IgD-negative memory B cell (primary cell): ENCODE results near the gene OLFM4. TPM values are rescaled to one million over a fixed set of nuclear protein-coding genes. Genes with fewer than 3 reads are reported as not detected.

Source experiments
- H3K27ac Mint-ChIP-seq, 3 donors: one replicate each; pipeline ENCODE4 v1.8.0; 2020 to 2022; ENCODE audit warnings: mild to moderate bottlenecking in 3 of 3, mixed read lengths in 3 of 3, moderate library complexity in 1 of 3
- H3K27me3 Mint-ChIP-seq: one replicate; pipeline ENCODE4 v1.8.0; 2021; ENCODE audit warnings: mixed read lengths
- H3K36me3 Mint-ChIP-seq: one replicate; pipeline ENCODE4 v1.8.0; 2020; ENCODE audit warnings: mild to moderate bottlenecking, mixed read lengths
- H3K4me1 Mint-ChIP-seq, 3 donors: one replicate each; pipeline ENCODE4 v1.8.0; 2020 to 2022; ENCODE audit warnings: mixed read lengths in 3 of 3, mild to moderate bottlenecking in 1 of 3
- H3K4me3 Mint-ChIP-seq, 4 donors: one replicate each; pipeline ENCODE4 v1.8.0; 2020 to 2022; ENCODE audit warnings: mild to moderate bottlenecking in 4 of 4, mixed read lengths in 4 of 4, moderate library complexity in 3 of 4
- H3K9me3 Mint-ChIP-seq, 3 donors: one replicate each; pipeline ENCODE4 v1.8.0; 2020 to 2021; ENCODE audit warnings: mixed read lengths in 3 of 3, mild to moderate bottlenecking in 1 of 3
- polyA plus RNA-seq: library from polyadenylated mRNA; unstranded; fragments of 300-500 nt; fragmentation: Illumina TruSeq; gene quantifications from one replicate; pipeline ENCODE4 v1.2.3, GENCODE V29; 2021

Gene OLFM4, protein sequence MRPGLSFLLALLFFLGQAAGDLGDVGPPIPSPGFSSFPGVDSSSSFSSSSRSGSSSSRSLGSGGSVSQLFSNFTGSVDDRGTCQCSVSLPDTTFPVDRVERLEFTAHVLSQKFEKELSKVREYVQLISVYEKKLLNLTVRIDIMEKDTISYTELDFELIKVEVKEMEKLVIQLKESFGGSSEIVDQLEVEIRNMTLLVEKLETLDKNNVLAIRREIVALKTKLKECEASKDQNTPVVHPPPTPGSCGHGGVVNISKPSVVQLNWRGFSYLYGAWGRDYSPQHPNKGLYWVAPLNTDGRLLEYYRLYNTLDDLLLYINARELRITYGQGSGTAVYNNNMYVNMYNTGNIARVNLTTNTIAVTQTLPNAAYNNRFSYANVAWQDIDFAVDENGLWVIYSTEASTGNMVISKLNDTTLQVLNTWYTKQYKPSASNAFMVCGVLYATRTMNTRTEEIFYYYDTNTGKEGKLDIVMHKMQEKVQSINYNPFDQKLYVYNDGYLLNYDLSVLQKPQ
- not detected for polyA plus RNA-seq

DNA sequence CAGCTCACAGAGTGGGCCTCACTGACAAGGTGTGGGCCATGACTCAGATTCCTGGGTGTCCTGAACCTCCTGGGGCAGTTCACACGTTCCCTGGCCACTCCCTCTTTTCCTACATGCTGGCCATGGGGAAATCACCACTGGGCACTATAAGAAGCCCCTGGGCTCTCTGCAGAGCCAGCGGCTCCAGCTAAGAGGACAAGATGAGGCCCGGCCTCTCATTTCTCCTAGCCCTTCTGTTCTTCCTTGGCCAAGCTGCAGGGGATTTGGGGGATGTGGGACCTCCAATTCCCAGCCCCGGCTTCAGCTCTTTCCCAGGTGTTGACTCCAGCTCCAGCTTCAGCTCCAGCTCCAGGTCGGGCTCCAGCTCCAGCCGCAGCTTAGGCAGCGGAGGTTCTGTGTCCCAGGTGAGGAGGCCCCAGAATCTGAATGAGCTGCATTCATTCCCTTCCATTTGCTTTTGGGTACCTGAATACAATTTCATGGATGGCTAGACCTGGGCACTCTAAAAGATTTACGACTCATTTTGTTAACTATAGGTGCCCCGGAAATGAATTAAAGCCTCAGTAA, at the start of gene OLFM4:
Gene OLFM4, plus strand, starts transcription at position 177 of the 567 bp plus-strand sequence. Its CDS starts 24 bp downstream, at position 201.
- Mint-ChIP-seq H3K4me1 (no peaks in the 10 kb centered on the region), H3K9me3 (no peaks in the 10 kb centered on the region), H3K27me3 (peaks cover 3% of the 10 kb centered on the region), H3K4me3 (no peak within 1 kb of the TSS), H3K36me3 (no peaks in the 10 kb centered on the region), H3K27ac (no peak within 1 kb of the TSS)

DNA sequence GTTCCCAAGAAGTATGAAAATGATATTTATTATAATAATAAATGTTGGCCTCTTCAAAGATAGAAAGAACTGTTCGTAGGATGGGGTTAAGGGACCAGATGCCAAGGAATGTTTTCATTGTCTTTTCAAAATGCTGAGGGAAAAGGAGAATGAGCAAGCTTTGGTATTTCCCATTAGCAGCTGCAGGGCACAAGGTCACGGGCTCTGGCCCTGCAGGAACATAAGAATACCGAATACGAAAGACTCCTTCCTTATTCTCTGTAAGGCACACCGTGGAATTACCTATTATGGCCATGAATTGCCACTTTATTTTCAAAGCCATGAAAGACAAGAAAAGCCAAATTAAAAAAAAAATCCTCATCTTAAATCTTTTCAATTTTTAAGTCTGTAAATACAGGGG, 49.6 kb upstream of the OLFM4 start:
- no peaks in the 10 kb centered on the region for H3K4me1 Mint-ChIP-seq
- H3K27me3 Mint-ChIP-seq, result peaks cover 14% of the 10 kb centered on the region
- H3K9me3 Mint-ChIP-seq, result no peaks in the 10 kb centered on the region
- no peak overlapping the region for H3K27ac Mint-ChIP-seq
- H3K4me3 Mint-ChIP-seq, result no peak overlapping the region
- peaks cover 2% of the 10 kb centered on the region for H3K36me3 Mint-ChIP-seq

DNA sequence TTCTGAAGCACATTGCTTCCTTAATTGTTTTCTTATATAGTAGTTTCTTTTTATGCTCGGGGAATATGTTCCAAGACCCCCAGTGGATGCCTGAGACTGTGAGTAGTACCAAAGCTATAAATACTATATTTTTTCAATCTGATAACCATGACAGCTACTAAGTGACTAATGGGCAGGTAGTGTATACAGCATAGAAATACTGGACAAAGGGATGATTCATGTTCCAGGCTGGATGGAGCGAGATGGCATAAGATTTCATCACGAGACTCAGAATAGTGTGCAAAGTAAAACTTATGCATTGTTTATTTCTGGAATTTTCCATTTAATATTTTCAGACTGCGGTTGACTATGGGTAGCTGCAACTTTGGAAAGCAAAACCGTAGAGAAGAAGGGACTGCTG, 47.9 kb upstream of the OLFM4 start:
- Mint-ChIP-seq H3K9me3 (no peaks in the 10 kb centered on the region), H3K27me3 (peaks cover 9% of the 10 kb centered on the region), H3K36me3 (peaks cover 1% of the 10 kb centered on the region), H3K4me3 (no peak overlapping the region), H3K27ac (no peak overlapping the region), H3K4me1 (no peaks in the 10 kb centered on the region)

DNA sequence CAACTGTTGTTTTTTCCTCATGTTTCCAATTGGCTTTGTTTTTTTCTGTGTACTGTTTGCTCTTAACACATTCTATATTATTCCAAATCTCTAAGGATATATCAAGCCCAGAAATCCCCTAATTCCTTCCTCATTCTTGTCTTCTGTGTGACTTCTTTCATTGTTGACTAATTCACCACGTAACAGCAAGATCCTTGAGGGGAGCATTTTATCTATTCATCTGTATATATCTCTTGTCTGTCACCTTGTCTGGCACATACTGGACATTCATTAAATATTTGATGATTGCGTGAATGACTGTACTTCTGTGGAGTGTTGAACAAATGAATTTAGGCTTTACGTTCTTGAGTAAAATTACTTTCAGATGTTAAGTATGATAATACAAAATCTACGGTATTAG, 44.8 kb upstream of the OLFM4 start:
- Mint-ChIP-seq H3K36me3 (no peaks in the 10 kb centered on the region), H3K4me3 (no peak overlapping the region), H3K9me3 (no peaks in the 10 kb centered on the region), H3K27ac (no peak overlapping the region), H3K27me3 (peaks cover 6% of the 10 kb centered on the region), H3K4me1 (no peaks in the 10 kb centered on the region)

DNA sequence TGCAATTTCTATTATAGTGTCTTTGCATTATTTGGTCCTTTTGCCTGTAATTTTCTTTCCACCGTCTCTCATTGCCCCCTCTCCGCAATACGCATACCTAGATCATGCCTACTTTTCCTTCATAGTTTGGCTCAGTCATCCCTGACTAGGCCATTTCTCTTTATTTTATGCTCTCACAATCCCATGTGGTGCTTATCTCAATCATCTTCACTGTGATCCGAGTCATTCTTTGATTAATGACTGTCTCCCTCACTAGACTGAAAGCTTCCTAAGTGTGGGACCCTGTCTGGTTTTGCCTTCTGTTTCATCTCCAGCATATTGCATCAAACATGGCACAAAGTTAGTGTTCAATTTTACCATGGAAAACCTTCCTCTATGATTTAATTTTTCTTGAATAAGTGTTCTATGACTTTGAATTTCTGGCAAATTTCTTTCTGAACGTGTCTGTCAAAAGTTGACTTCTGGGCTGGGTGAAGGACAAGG, 43.7 kb upstream of the OLFM4 start:
- Mint-ChIP-seq H3K36me3 (no peaks in the 10 kb centered on the region), H3K27ac (no peak overlapping the region), H3K9me3 (no peaks in the 10 kb centered on the region), H3K4me3 (no peak overlapping the region), H3K27me3 (peaks cover 8% of the 10 kb centered on the region), H3K4me1 (no peaks in the 10 kb centered on the region)

DNA sequence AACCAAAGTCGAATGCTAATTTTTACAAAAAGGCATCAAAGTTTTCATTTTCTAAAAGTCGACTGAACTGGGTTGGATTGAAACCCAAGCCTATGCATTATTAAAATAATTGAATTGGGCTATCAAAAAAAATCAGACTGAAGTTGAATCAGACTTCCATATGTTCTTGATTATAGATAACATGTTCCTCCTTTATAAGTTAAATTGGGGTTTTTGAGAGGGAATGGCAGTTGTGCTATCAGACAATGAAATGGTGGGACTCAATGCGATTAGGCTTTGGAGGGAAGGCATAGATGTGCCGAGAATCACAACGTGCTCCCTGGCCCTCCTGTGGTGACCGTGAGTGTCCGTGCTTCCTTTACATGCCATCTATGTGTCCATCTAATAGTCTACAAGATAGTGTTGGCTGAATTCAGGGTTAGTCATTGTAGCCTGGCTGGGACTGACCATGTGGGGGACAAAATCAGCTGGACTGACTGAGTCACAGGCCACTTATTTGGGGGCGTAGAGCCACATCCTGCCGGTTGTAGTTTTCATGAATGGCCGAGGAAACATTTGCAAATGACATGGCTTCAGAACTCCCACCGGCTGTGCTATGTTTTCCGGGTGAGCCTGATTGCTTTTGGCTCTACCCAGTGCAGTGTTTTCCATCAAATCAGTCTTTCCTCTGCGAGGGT, 37.1 kb upstream of the OLFM4 start:
- H3K9me3 Mint-ChIP-seq, result no peaks in the 10 kb centered on the region
- no peaks in the 10 kb centered on the region for H3K36me3 Mint-ChIP-seq
- H3K27me3 Mint-ChIP-seq, result peaks cover 6% of the 10 kb centered on the region
- no peak overlapping the region for H3K27ac Mint-ChIP-seq
- no peak overlapping the region for H3K4me3 Mint-ChIP-seq
- peaks cover 0 to 1% (median 0%) of the 10 kb centered on the region in 3 donors for H3K4me1 Mint-ChIP-seq

DNA sequence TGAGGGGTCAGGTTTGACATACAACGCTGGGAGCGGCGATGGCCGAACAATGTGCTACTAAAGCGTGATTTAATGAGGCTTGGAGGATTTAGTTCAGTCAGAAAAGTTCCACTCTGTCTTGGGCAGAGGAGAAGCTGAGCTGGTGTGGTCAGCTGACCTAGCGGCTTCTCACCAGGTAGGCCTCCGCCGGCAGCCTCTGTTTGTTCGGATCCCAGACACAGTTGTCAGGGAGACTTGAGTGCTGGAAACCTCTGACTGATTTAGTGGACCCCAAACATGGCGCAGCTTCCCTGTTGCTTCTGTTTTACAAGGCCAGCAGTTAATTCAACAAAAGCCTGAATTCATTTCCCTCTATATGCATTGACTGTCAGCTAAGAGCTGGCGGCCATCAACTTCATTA, 36.5 kb upstream of the OLFM4 start:
- H3K4me1 Mint-ChIP-seq, result peaks cover 0 to 1% (median 0%) of the 10 kb centered on the region in 3 donors
- H3K4me3 Mint-ChIP-seq, result no peak overlapping the region
- no peak overlapping the region for H3K27ac Mint-ChIP-seq
- peaks cover 8% of the 10 kb centered on the region for H3K27me3 Mint-ChIP-seq
- H3K36me3 Mint-ChIP-seq, result no peaks in the 10 kb centered on the region
- no peaks in the 10 kb centered on the region for H3K9me3 Mint-ChIP-seq

DNA sequence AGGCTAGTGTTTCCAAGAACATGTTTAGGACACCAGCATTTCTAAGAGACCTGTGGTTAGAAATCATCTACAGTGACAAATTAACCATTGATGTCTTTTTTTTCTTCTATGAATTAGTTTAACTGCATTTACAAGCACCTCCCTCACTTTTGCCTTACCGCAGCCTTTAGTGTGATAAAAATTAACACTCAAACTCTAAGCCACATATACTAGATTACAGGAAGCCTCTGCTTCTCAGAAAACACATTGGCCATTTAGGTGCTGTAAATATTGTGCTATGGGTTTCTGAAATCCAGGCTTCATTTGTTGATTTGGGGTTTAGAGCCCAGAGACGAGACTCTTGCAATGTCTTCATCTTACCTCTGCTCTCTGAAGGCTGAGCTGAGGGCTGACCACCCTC, 34.6 kb upstream of the OLFM4 start:
- Mint-ChIP-seq H3K36me3 (no peaks in the 10 kb centered on the region), H3K4me1 (peaks cover 0 to 1% (median 0%) of the 10 kb centered on the region in 3 donors), H3K27me3 (peaks cover 6% of the 10 kb centered on the region), H3K9me3 (no peaks in the 10 kb centered on the region), H3K27ac (no peak overlapping the region), H3K4me3 (no peak overlapping the region)

DNA sequence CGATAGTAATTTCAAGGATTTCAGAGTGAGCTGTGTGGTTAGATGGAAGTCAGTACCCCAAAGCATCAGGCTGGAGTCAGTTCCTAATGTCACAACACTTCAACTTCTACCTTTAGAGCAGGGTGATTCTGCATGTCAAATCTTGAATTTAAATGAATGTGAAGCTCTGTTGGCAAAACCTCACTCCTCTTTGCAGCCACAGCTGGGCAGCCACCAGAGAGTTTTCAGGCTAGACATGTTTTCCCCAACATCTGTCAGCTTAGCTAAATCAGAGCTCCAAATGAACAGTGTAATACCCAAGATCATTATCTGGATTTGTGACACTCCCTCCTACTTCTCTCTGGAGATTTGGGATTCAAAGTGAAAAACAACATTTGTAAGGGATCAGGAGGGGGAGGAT, 33.7 kb upstream of the OLFM4 start:
- H3K9me3 Mint-ChIP-seq, result no peaks in the 10 kb centered on the region
- H3K27ac Mint-ChIP-seq, result no peak overlapping the region
- H3K27me3 Mint-ChIP-seq, result peaks cover 6% of the 10 kb centered on the region
- no peaks in the 10 kb centered on the region for H3K36me3 Mint-ChIP-seq
- H3K4me1 Mint-ChIP-seq, result peaks cover 0 to 5% (median 0%) of the 10 kb centered on the region in 3 donors
- H3K4me3 Mint-ChIP-seq, result no peak overlapping the region

DNA sequence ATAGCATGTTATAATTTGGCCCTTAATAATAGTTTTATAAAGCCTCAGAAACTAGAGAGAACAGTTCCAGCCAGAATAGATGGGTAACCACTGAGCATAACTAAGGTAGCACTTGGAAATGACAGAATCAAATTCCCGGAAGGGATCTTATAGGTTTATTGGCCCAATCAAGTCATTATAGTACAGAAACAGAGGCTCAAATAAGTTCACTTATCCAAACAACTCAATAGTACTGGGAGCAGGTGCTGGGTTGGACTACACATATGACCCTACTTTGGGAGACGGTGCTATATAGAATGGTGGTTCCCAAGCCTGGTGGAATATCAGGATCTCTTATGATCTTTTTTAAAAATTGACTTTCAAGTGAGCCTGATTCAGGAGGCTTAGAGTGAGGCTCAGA, 32.7 kb upstream of the OLFM4 start:
- peaks cover 0 to 3% (median 0%) of the 10 kb centered on the region in 3 donors for H3K9me3 Mint-ChIP-seq
- H3K4me1 Mint-ChIP-seq, result peaks cover 0 to 4% (median 0%) of the 10 kb centered on the region in 3 donors
- no peak overlapping the region for H3K4me3 Mint-ChIP-seq
- H3K27ac Mint-ChIP-seq, result no peak overlapping the region
- no peaks in the 10 kb centered on the region for H3K36me3 Mint-ChIP-seq
- peaks cover 6% of the 10 kb centered on the region for H3K27me3 Mint-ChIP-seq

DNA sequence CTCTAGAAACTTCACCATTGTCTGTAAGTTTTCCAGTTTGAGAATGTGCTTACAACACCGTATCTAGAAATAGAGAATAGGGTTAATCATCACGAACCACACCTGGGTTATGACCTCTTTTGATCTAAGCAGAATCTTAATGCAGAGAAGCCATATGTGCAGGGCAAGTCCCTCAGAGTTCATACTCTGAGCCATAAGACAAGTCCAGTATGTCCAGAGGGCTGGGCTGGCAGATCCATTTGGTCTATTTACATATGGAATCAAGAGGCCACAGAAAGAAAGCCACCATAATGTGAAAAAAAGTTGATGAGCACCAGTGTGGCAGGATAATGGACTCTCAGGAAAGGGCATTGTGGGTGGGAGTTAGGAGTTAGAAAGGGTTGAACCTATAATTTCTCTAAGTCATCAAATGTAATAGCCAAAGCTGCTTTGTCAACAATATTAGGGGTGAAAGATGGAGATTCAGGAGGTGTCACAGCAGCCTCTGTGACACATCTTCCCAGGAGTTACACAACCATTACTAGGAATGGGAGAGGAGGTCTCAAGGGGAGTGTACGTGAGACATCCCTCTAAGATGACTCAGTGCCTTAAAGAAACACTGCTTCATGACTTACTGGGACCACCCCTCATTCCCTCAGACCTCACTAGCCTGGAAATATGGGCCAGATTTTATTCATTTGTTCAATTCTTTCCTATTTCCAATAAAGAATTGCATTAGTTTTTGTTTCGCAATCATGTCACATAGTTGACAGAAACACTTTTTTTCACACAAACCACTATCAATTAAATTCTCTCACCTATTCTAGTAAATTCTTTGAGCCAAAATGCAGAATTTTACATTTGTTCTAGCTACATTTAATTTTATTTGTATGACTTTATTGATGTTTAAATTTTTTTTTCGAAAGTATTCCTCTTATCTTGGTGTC, 30.4 kb upstream of the OLFM4 start:
- peaks cover 0 to 3% (median 0%) of the 10 kb centered on the region in 3 donors for H3K9me3 Mint-ChIP-seq
- H3K4me3 Mint-ChIP-seq, result no peak overlapping the region
- no peak overlapping the region for H3K27ac Mint-ChIP-seq
- H3K27me3 Mint-ChIP-seq, result peaks cover 6% of the 10 kb centered on the region
- peaks cover 0 to 4% (median 0%) of the 10 kb centered on the region in 3 donors for H3K4me1 Mint-ChIP-seq
- H3K36me3 Mint-ChIP-seq, result no peaks in the 10 kb centered on the region

DNA sequence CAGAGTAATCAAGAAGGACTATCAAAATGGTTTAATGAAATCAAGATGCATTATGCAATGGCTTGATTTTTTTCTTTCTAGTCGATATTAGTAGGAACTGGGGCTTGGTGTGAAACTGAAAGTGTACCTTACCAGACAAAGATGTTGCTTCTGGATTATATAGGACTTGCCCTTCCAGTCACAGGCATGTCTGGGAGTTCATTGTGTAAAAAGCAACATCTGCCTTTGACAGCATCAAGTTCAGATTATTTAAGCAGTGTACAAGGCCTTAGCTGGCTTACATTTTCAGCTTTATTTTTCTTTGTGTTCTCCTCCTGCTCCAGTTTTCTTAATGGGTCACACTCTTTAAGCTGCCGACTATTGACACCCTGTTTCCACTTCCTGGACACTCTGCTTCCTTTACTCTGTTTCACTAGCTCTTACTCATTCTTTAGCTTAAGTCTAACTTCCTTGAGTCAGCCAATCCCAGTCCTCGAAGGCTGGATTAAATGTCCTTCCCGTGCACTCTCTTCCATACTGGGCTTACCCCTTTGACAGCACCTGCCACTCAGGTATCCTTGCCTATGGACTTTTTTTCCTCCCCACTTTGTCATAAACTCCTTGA, 29.4 kb upstream of the OLFM4 start:
- H3K4me1 Mint-ChIP-seq, result peaks cover 0 to 4% (median 0%) of the 10 kb centered on the region in 3 donors
- H3K4me3 Mint-ChIP-seq, result peak overlapping the region in 1 of 4 donors; percentile 71
- H3K9me3 Mint-ChIP-seq, result peaks cover 0 to 3% (median 0%) of the 10 kb centered on the region in 3 donors
- H3K36me3 Mint-ChIP-seq, result no peaks in the 10 kb centered on the region
- H3K27me3 Mint-ChIP-seq, result peaks cover 6% of the 10 kb centered on the region
- no peak overlapping the region for H3K27ac Mint-ChIP-seq

DNA sequence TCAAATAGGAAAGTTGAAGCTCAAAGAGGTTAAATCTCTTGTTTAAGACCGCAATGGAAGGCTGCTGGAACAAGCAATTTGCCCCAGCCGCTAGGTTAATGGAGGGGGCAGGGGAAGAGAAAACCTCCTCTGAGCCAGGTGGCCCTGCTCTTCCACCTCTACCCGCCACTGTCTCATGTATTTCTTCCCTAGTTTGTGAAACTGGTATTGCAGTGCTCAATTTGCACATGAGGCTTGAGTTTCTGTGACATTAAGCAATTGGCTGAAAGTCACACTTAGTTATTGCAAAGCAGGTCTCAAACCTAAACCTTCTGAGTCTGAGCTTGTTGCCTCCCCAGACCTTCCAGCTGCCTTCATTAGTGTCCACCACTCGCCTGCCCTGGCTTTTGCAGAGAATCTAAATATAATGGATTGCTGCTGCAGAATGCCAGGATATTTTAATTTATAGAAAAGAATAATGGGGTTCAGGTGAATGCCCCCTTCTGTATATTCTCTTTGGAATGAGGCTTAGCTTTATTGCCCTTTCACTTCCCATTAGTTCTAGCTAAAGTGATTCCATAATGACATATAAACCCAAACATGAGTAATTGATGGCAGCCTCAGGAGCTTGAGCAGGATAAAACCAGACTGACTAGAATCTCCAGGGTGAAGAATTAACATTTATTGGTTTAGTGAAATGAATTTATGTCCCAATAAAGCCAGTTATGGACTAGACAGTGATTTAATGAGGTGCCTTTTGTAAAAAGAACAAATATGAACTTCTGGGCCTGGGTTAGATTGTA, 27.0 kb upstream of the OLFM4 start:
- H3K4me3 Mint-ChIP-seq, result no peak overlapping the region
- peaks cover 8% of the 10 kb centered on the region for H3K27me3 Mint-ChIP-seq
- peaks cover 0 to 3% (median 0%) of the 10 kb centered on the region in 3 donors for H3K9me3 Mint-ChIP-seq
- H3K27ac Mint-ChIP-seq, result no peak overlapping the region
- peaks cover 0 to 4% (median 0%) of the 10 kb centered on the region in 3 donors for H3K4me1 Mint-ChIP-seq
- no peaks in the 10 kb centered on the region for H3K36me3 Mint-ChIP-seq
